WTC11 (cell line): ENCODE results near the gene SPEM3. TPM values are rescaled to one million over a fixed set of nuclear protein-coding genes. Genes with fewer than 3 reads are reported as not detected.

Source experiments
- ATAC-seq: fragments of 200-7000 bp; cut with Tn5 transposase; 2 replicates; pipeline ENCODE4 v1.10.0; 2021; ENCODE audit warnings: mild to moderate bottlenecking, moderate library complexity
- CTCF ChIA-PET: fragments of 300-600 bp; sonication (Branson Sonifier 250); formaldehyde crosslinking; loops from one replicate; lab custom pipeline; 2021; ENCODE audit warnings: antibody characterized with exemption; lab: Charles Lee
- POLR2A ChIA-PET: fragments of 350-600 bp; sonication (Branson Sonifier 250); formaldehyde crosslinking; loops from one replicate; lab custom pipeline; 2021; ENCODE audit warnings: antibody characterized with exemption; lab: Charles Lee
- DNase-seq: peaks from one replicate; pipeline ENCODE4 v3.0.0; 2021; ENCODE audit warnings: low spot score
- H3K27ac Mint-ChIP-seq: 2 replicates; pipeline ENCODE4 v1.8.0; 2021; ENCODE audit warnings: mixed read lengths
- H3K27me3 Mint-ChIP-seq: 2 replicates; pipeline ENCODE4 v1.8.0; 2021; ENCODE audit warnings: low read depth, mild to moderate bottlenecking, moderate library complexity, mixed read lengths
- H3K36me3 Mint-ChIP-seq: 2 replicates; pipeline ENCODE4 v1.8.0; 2021; ENCODE audit warnings: mixed read lengths
- H3K4me1 Mint-ChIP-seq: 2 replicates; pipeline ENCODE4 v1.8.0; 2022; ENCODE audit warnings: mixed read lengths
- H3K4me3 Mint-ChIP-seq: 2 replicates; pipeline ENCODE4 v1.8.0; 2021; ENCODE audit warnings: mild to moderate bottlenecking, moderate library complexity, mixed read lengths
- H3K9me3 Mint-ChIP-seq: 2 replicates; pipeline ENCODE4 v1.8.0; 2021; ENCODE audit warnings: mixed read lengths
- CBFB ChIP-seq: sonication (generic); formaldehyde crosslinking; IDR thresholded peaks from 2 replicates; pipeline ENCODE4 v1.8.1; 2022; ENCODE audit warnings: mild to moderate bottlenecking, low read depth, missing genetic modification reagents
- ETV6 ChIP-seq: sonication (generic); formaldehyde crosslinking; IDR thresholded peaks from 2 replicates; pipeline ENCODE4 v1.8.1; 2022; ENCODE audit warnings: mild to moderate bottlenecking, missing genetic modification reagents
- GRHL2 ChIP-seq: fragments of 250-450 bp; sonication (Bioruptor Pico); IDR thresholded peaks from 2 replicates; pipeline ENCODE4 v1.8.0; 2022; ENCODE audit warnings: mild to moderate bottlenecking, moderate library complexity; ENCODE audit not compliant: insufficient replicate concordance, severe bottlenecking
- KAT7 ChIP-seq: sonication (generic); formaldehyde crosslinking; IDR thresholded peaks from 2 replicates; pipeline ENCODE4 v1.8.1; 2023; ENCODE audit warnings: missing genetic modification reagents, mild to moderate bottlenecking, borderline replicate concordance
- MXD4 ChIP-seq: fragments of 250-450 bp; sonication (Bioruptor Pico); IDR thresholded peaks from 2 replicates; pipeline ENCODE4 v1.8.0; 2021; ENCODE audit warnings: mild to moderate bottlenecking, moderate library complexity, borderline replicate concordance
- NFATC4 ChIP-seq: fragments of 250-450 bp; sonication (Bioruptor Pico); IDR thresholded peaks from 2 replicates; pipeline ENCODE4 v1.9.0; 2021; ENCODE audit warnings: mild to moderate bottlenecking
- NFE2L1 ChIP-seq: sonication (generic); formaldehyde crosslinking; IDR thresholded peaks from 2 replicates; pipeline ENCODE4 v1.8.1; 2023; ENCODE audit warnings: missing genetic modification reagents
- NR1H2 ChIP-seq: sonication (generic); formaldehyde crosslinking; IDR thresholded peaks from 2 replicates; pipeline ENCODE4 v1.9.0; 2021; ENCODE audit warnings: mild to moderate bottlenecking, moderate library complexity, missing genetic modification reagents
- PREB ChIP-seq: sonication (generic); formaldehyde crosslinking; IDR thresholded peaks from 2 replicates; pipeline ENCODE4 v1.8.1; 2022; ENCODE audit warnings: mild to moderate bottlenecking, missing genetic modification reagents, moderate library complexity, borderline replicate concordance
- PRRX2 ChIP-seq: fragments of 250-450 bp; sonication (Bioruptor Pico); IDR thresholded peaks from 2 replicates; pipeline ENCODE4 v1.8.0; 2021; ENCODE audit warnings: mild to moderate bottlenecking
- RELA ChIP-seq: sonication (generic); formaldehyde crosslinking; IDR thresholded peaks from 2 replicates; pipeline ENCODE4 v1.8.1; 2022; ENCODE audit warnings: missing genetic modification reagents, mild to moderate bottlenecking, borderline replicate concordance
- SMAD3 ChIP-seq: sonication (generic); formaldehyde crosslinking; IDR thresholded peaks from 2 replicates; pipeline ENCODE4 v1.8.0; 2022; ENCODE audit warnings: missing genetic modification reagents, mild to moderate bottlenecking, borderline replicate concordance
- STAT6 ChIP-seq: sonication (generic); formaldehyde crosslinking; conservative IDR thresholded peaks from 2 replicates; pipeline ENCODE4 v1.8.1; 2023; ENCODE audit warnings: mild to moderate bottlenecking, low read depth, missing genetic modification reagents, moderate library complexity
- TCF7 ChIP-seq: sonication (generic); formaldehyde crosslinking; IDR thresholded peaks from 2 replicates; pipeline ENCODE4 v1.8.0; 2022; ENCODE audit warnings: mild to moderate bottlenecking, low read depth, missing genetic modification reagents, moderate library complexity
- TEAD1 ChIP-seq: sonication (generic); formaldehyde crosslinking; IDR thresholded peaks from 2 replicates; pipeline ENCODE4 v1.8.0; 2022; ENCODE audit warnings: mild to moderate bottlenecking, missing genetic modification reagents
- TEAD4 ChIP-seq: sonication (generic); formaldehyde crosslinking; IDR thresholded peaks from 2 replicates; pipeline ENCODE4 v1.8.0; 2022; ENCODE audit warnings: mild to moderate bottlenecking, missing genetic modification reagents
- ZNF232 ChIP-seq: sonication (generic); formaldehyde crosslinking; IDR thresholded peaks from 2 replicates; pipeline ENCODE4 v1.8.0; 2022; ENCODE audit warnings: mild to moderate bottlenecking, missing genetic modification reagents
- ZNF281 ChIP-seq: sonication (generic); formaldehyde crosslinking; IDR thresholded peaks from 2 replicates; pipeline ENCODE4 v1.8.0; 2023; ENCODE audit warnings: mild to moderate bottlenecking, missing genetic modification reagents
- ZNF423 ChIP-seq: fragments of 250-450 bp; sonication (Bioruptor Pico); IDR thresholded peaks from 2 replicates; pipeline ENCODE4 v2.1.2; 2022; ENCODE audit warnings: mild to moderate bottlenecking, moderate library complexity
- ZSCAN18 ChIP-seq: fragments of 250-450 bp; sonication (Bioruptor Pico); IDR thresholded peaks from 2 replicates; pipeline ENCODE4 v2.1.2; 2022; ENCODE audit warnings: mild to moderate bottlenecking, moderate library complexity
- total RNA-seq: library from RNA; stranded (reverse); gene quantifications from 3 replicates; pipeline ENCODE4 v1.2.3, GENCODE V29; 2021

Gene SPEM3
- total RNA-seq, 1 experiment from 2014 or later, result not detected

- no peak for TF ChIP-seq STAT6 (CRISPR knock-in tag)
- no peak for TF ChIP-seq GRHL2 (CRISPR knock-in tag)
- no peak for TF ChIP-seq CBFB (CRISPR knock-in tag)
Observed at GRCh38 chr17:7413346-7413985, 15.2 kb upstream of the SPEM3 start (continued).

GRCh38 chr17:7414837-7415236 lies 13.8 kb upstream of the SPEM3 start:
- H3K4me1 Mint-ChIP-seq, result peaks cover 21% of the 10 kb centered on the region
- DNase-seq (no peak), ATAC-seq (no peak)
- H3K27ac Mint-ChIP-seq, result no peak overlapping the region
- no peaks in the 10 kb centered on the region for H3K27me3 Mint-ChIP-seq
- H3K9me3 Mint-ChIP-seq, result no peaks in the 10 kb centered on the region
- no peak for TF ChIP-seq ZNF423 (CRISPR knock-in tag)
- TF ChIP-seq KAT7, result no peak
- TF ChIP-seq ZNF281 (CRISPR knock-in tag), result no peak
- TF ChIP-seq TEAD1 (CRISPR knock-in tag), result no peak
- TF ChIP-seq TEAD4, result no peak
- TF ChIP-seq TCF7 (CRISPR knock-in tag), result no peak
- no peak for TF ChIP-seq MXD4 (CRISPR knock-in tag)
- TF ChIP-seq PREB (CRISPR knock-in tag), result no peak
- TF ChIP-seq STAT6 (CRISPR knock-in tag), result no peak
- TF ChIP-seq ZSCAN18 (CRISPR knock-in tag), result no peak
- TF ChIP-seq SMAD3 (CRISPR knock-in tag), result no peak
- TF ChIP-seq NFE2L1 (CRISPR knock-in tag), result no peak
- no peak for TF ChIP-seq PRRX2 (CRISPR knock-in tag)
- no peak for TF ChIP-seq NFATC4 (CRISPR knock-in tag)
- no peak for TF ChIP-seq NR1H2
- TF ChIP-seq ETV6 (CRISPR knock-in tag), result no peak
- TF ChIP-seq ZNF232 (CRISPR knock-in tag), result no peak
- no peak for TF ChIP-seq RELA (CRISPR knock-in tag)
- peaks cover 23% of the 10 kb centered on the region for H3K36me3 Mint-ChIP-seq
- H3K4me3 Mint-ChIP-seq, result no peak overlapping the region
- CTCF ChIA-PET, result no interaction called here
- POLR2A ChIA-PET, result no interaction called here
